ENCODE measurements around the gene CEP350.

DNA sequence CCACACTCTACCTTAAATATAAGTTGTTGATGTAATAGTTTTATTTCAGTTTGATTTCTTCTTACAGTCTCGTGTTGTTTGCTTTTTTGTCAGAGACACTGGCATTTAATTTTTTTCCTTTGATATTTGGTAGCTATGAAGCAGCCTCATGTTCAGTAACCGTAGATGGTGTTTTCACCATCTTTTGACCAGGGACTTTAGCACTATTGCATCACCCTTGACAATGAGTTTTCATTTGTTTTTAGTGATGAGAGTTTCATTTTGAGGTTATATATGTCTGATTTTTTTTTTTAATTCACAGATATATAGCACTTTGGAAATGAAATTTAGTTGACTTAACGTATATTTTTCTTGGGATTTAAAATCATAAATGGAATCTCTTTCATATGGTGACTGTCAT, 36.2 kb downstream of the CEP350 start:
- TF ChIP-seq, protein P1, sequence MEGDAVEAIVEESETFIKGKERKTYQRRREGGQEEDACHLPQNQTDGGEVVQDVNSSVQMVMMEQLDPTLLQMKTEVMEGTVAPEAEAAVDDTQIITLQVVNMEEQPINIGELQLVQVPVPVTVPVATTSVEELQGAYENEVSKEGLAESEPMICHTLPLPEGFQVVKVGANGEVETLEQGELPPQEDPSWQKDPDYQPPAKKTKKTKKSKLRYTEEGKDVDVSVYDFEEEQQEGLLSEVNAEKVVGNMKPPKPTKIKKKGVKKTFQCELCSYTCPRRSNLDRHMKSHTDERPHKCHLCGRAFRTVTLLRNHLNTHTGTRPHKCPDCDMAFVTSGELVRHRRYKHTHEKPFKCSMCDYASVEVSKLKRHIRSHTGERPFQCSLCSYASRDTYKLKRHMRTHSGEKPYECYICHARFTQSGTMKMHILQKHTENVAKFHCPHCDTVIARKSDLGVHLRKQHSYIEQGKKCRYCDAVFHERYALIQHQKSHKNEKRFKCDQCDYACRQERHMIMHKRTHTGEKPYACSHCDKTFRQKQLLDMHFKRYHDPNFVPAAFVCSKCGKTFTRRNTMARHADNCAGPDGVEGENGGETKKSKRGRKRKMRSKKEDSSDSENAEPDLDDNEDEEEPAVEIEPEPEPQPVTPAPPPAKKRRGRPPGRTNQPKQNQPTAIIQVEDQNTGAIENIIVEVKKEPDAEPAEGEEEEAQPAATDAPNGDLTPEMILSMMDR (IDR thresholded peaks at IDR 0.05), result no peak
- no peak for TF ChIP-seq POLR2AphosphoS5 (IDR thresholded peaks at IDR 0.05)
- TF ChIP-seq POLR2A (IDR thresholded peaks at IDR 0.05), result no peak
- no peak for TF ChIP-seq EP300 (IDR thresholded peaks at IDR 0.05)
